ENCODE measurements around the gene NSDHL.
"Not testable (repeated sequence)": the region's sequence is repeated elsewhere in the genome, so short reads cannot be mapped to it uniquely, and the experiment has no call there.

- not testable (repeated sequence) for TF ChIP-seq CTCF (IDR thresholded peaks at IDR 0.05); POLR2A (IDR thresholded peaks at IDR 0.05; ENCODE audit: low read length); NR3C1 (IDR thresholded peaks at IDR 0.05); RFX5 (IDR thresholded peaks at IDR 0.05); GATA3 (IDR thresholded peaks at IDR 0.05; ENCODE audit: borderline replicate concordance); SREBF2 (IDR thresholded peaks at IDR 0.05); REST (IDR thresholded peaks at IDR 0.05)
Observed at GRCh38 chrX:152835470-152835869, 4.6 kb downstream of the NSDHL start.
